ENCODE results near the gene GJC1.
"Not testable (repeated sequence)": the region's sequence is repeated elsewhere in the genome, so short reads cannot be mapped to it uniquely, and the experiment has no call there.

GJC1 gene

GRCh38 chr17:44842748-44843147 is 12.7 kb upstream of the GJC1 start:
- DNase-seq = no peak

GRCh38 chr17:44840936-44841335 is 10.8 kb upstream of the GJC1 start:
- no peak for DNase-seq

- no peak for DNase-seq
Observed at GRCh38 chr17:44840274-44840673, 10.2 kb upstream of the GJC1 start.

GRCh38 chr17:44837196-44837595 is 7.1 kb upstream of the GJC1 start:
- DNase-seq = no peak

- DNase-seq = no peak
Observed at GRCh38 chr17:44832805-44833204, 2.7 kb upstream of the GJC1 start.

GRCh38 chr17:44831371-44831770 is 1.3 kb upstream of the GJC1 start:
- no peak for DNase-seq

GRCh38 chr17:44830359-44831288 is 537 bp upstream of the GJC1 start:
- DNase-seq = no peak

GRCh38 chr17:44828919-44829522 is 1.1 kb downstream of the GJC1 start:
- DNase-seq = no peak

GRCh38 chr17:44827863-44828262 is 2.2 kb downstream of the GJC1 start:
- DNase-seq = no peak

GRCh38 chr17:44826123-44826790 is 3.8 kb downstream of the GJC1 start:
- no peak for DNase-seq

GRCh38 chr17:44825236-44825635 is 4.9 kb downstream of the GJC1 start:
- not testable (repeated sequence) for DNase-seq

- DNase-seq = no peak
Observed at GRCh38 chr17:44820631-44821212, 9.4 kb downstream of the GJC1 start.

GRCh38 chr17:44818508-44818907 is 11.6 kb downstream of the GJC1 start:
- not testable (repeated sequence) for DNase-seq

- DNase-seq = no peak
Observed at GRCh38 chr17:44812263-44812662, 17.8 kb downstream of the GJC1 start.

GRCh38 chr17:44808656-44809388 is 21.3 kb downstream of the GJC1 start:
- DNase-seq = not testable (repeated sequence)

GRCh38 chr17:44808156-44808555 is 21.9 kb downstream of the GJC1 start:
- DNase-seq = no peak

- DNase-seq = no peak
Observed at GRCh38 chr17:44807817-44808155, 22.3 kb downstream of the GJC1 start.

- no peak for DNase-seq
Observed at GRCh38 chr17:44807093-44807816, 22.8 kb downstream of the GJC1 start.

- DNase-seq = no peak
Observed at GRCh38 chr17:44804302-44805089, 25.6 kb downstream of the GJC1 start.

- no peak for DNase-seq
Observed at GRCh38 chr17:44801880-44802279, 28.2 kb downstream of the GJC1 start.

- no peak for DNase-seq
Observed at GRCh38 chr17:44798356-44798755, 31.7 kb downstream of the GJC1 start.
